AG04450 (cell line): ENCODE data around the gene ANKRD39. TPM values are rescaled to one million over a fixed set of nuclear protein-coding genes. Genes with fewer than 3 reads are reported as not detected.

ENCODE experiments used
- CTCF ChIA-PET: fragments of 300-600, 350-600 bp; formaldehyde crosslinking; extraction: SDS; loops from one replicate; lab custom pipeline; 2022; ENCODE audit warnings: antibody characterized with exemption, inconsistent platforms; lab: Charles Lee
- POLR2A ChIA-PET: fragments of 350-600 bp; formaldehyde crosslinking; extraction: SDS; loops from one replicate; lab custom pipeline; 2021; ENCODE audit warnings: antibody characterized with exemption, inconsistent platforms; lab: Yijun Ruan, JAX
- DNase-seq: peaks from one replicate; pipeline ENCODE4 v3.0.0-alpha.2; 2011; ENCODE audit warnings: low read depth, low spot score
- H3K27ac ChIP-seq: one replicate; pipeline ENCODE4 v1.5.1; 2012; ENCODE audit warnings: low read depth, low read length, control low read depth
- H3K27me3 ChIP-seq: one replicate; pipeline ENCODE4 v1.6.0; 2012; ENCODE audit warnings: low read length; ENCODE audit not compliant: control insufficient read depth, insufficient read depth
- H3K4me3 ChIP-seq: 2 replicates; pipeline ENCODE4 v1.5.1; 2011; ENCODE audit warnings: mild to moderate bottlenecking, low read depth, low read length, control low read depth
- H3K9me3 ChIP-seq: 2 replicates; pipeline ENCODE4 v1.5.1; 2012; ENCODE audit warnings: low read length; ENCODE audit not compliant: control insufficient read depth, insufficient read depth
- polyA plus RNA-seq: library from polyadenylated mRNA; depleted of rRNA; stranded (reverse); fragments of >200 nt; gene quantifications from 2 replicates; pipeline ENCODE4 v1.2.3, GENCODE V29; 2011
- TF ChIP-seq, protein P1 (sequence below): IDR thresholded peaks from 2 replicates; pipeline ENCODE4 v1.5.1; 2011; ENCODE audit warnings: low read depth, low read length, control low read depth, inconsistent platforms

ANKRD39 gene
- polyA plus RNA-seq, 1 experiment = 3.8 TPM

DNA sequence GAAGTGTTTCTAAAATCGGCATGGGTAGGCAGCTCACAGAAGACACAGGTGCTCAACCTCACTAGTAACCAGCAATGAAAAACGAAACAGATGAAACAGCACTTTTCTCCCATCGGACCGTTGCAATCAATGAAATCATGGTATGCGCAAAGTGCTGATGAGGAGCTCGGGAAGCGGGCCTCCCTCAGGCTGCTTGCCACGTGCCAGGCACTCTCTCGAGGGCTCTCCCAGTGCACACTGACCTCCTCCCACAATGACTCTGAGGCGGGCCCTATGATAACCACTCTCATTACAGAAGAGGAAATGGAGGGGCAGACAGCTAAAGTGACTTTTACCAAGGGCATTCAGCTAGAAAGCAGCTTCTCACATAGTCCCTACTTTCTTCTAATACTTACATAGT, 10.2 kb downstream of the ANKRD39 start:
- POLR2A ChIA-PET = no interaction called here
- TF ChIP-seq, protein P1, sequence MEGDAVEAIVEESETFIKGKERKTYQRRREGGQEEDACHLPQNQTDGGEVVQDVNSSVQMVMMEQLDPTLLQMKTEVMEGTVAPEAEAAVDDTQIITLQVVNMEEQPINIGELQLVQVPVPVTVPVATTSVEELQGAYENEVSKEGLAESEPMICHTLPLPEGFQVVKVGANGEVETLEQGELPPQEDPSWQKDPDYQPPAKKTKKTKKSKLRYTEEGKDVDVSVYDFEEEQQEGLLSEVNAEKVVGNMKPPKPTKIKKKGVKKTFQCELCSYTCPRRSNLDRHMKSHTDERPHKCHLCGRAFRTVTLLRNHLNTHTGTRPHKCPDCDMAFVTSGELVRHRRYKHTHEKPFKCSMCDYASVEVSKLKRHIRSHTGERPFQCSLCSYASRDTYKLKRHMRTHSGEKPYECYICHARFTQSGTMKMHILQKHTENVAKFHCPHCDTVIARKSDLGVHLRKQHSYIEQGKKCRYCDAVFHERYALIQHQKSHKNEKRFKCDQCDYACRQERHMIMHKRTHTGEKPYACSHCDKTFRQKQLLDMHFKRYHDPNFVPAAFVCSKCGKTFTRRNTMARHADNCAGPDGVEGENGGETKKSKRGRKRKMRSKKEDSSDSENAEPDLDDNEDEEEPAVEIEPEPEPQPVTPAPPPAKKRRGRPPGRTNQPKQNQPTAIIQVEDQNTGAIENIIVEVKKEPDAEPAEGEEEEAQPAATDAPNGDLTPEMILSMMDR = no peak
- no peak overlapping the region for H3K27ac ChIP-seq
- no peaks in the 10 kb centered on the region for H3K9me3 ChIP-seq
- DNase-seq = no peak
- H3K4me3 ChIP-seq = no peak overlapping the region
- CTCF ChIA-PET = interaction anchor here (1.7 kb wide), 1 partner anchor 10 kb away, joined by 8 read pairs; the partner anchor contains the start of gene ANKRD39
- H3K27me3 ChIP-seq = no peaks in the 10 kb centered on the region

- Histone ChIP-seq H3K9me3 (no peaks in the 10 kb centered on the region), H3K27me3 (no peaks in the 10 kb centered on the region), H3K27ac (no peak overlapping the region), H3K4me3 (no peak overlapping the region)
- CTCF ChIA-PET = interaction anchor here (0.6 to 1.7 kb wide), 2 partner anchors 11 to 113 kb away, joined by 3 to 8 read pairs; partner anchors contain the start of gene ANKRD39
- DNase-seq = no peak
- POLR2A ChIA-PET = no interaction called here
- TF ChIP-seq, protein P1 = no peak
Measured at GRCh38 chr2:96846825-96847224, 11.0 kb downstream of the ANKRD39 start.

DNA sequence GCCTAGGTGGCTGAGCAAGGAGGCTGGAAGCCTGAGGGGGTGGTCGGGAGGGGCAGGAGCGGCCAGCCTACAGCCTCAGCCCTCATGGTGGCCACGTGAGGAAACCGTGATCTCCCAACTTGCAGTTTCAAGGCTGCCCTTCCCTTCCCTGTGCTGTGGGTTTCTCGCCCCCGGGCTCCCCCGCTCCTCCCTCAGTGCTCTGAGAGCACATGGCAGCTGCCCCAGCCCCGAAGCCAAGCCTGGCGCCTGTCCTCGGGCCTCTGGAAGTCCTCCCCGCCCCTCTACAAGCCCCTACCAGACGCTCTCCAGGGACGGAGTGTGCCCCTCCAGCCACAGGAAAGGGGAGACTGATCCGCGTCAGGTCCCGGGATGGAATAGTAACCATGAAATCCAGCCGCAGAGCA, 13.4 kb downstream of the ANKRD39 start:
- H3K27ac ChIP-seq = no peak overlapping the region
- H3K4me3 ChIP-seq = no peak overlapping the region
- ChIA-PET POLR2A (interaction anchor here (0.7 kb wide), 1 partner anchor 12 kb away, joined by 7 read pairs; no protein-coding TSS in a partner anchor), CTCF (interaction anchor here (0.6 to 0.8 kb wide), 2 partner anchors 117 to 335 kb away, joined by 3 to 10 read pairs; no protein-coding TSS in a partner anchor)
- H3K27me3 ChIP-seq = no peaks in the 10 kb centered on the region
- H3K9me3 ChIP-seq = no peaks in the 10 kb centered on the region
- TF ChIP-seq, protein P1 = no peak
- no peak for DNase-seq

- Histone ChIP-seq H3K27ac (no peak within 1 kb of the TSS), H3K4me3 (no peak within 1 kb of the TSS), H3K27me3 (no peaks in the 10 kb centered on the region), H3K9me3 (no peaks in the 10 kb centered on the region)
- TF ChIP-seq, protein P1 = no peak
- no peak for DNase-seq
- ChIA-PET CTCF (no interaction called here), POLR2A (no interaction called here)
Measured at GRCh38 chr2:96843538-96844268, 14.1 kb downstream of the ANKRD39 start, which contains the start of gene ANKRD23. Gene ANKRD23 (minus strand): TSS chr2:96844021. CDS start chr2:96843992, 29 bp downstream.

- ChIA-PET CTCF (interaction anchor here (0.7 kb wide), 1 partner anchor 26 kb away, joined by 5 read pairs; no protein-coding TSS in a partner anchor), POLR2A (no interaction called here)
- H3K27ac ChIP-seq = no peak overlapping the region
- TF ChIP-seq, protein P1 = no peak
- H3K27me3 ChIP-seq = no peaks in the 10 kb centered on the region
- DNase-seq = no peak
- H3K9me3 ChIP-seq = no peaks in the 10 kb centered on the region
- no peak overlapping the region for H3K4me3 ChIP-seq
Measured at GRCh38 chr2:96842600-96842999, 15.2 kb downstream of the ANKRD39 start.
